Tibial artery (tissue), 4 donors: Measurements from ENCODE around the gene HEATR5B.
"Not testable (repeated sequence)": the region's sequence is repeated elsewhere in the genome, so short reads cannot be mapped to it uniquely, and the experiment has no call there.

Experiments
- DNase-seq, 2 donors: peaks; one replicate each; pipeline ENCODE4 v3.0.0-alpha.2; 2019
- H3K27ac ChIP-seq, 2 donors: fragments of 200-600 bp; sonication (generic) in 1 of 2; 1 replicate in 1 of 2; 2 replicates in 1 of 2; pipeline ENCODE4 v1.5.1; 2018 to 2019; ENCODE audit warnings: mild to moderate bottlenecking in 1 of 2
- H3K27me3 ChIP-seq, 2 donors: fragments of 200-600 bp; sonication (generic) in 1 of 2; one replicate each; pipeline versions ENCODE4 v1.5.1 to v1.6.0; 2016 to 2019
- H3K36me3 ChIP-seq, 3 donors: fragments of 200-600 bp; sonication (generic) in 2 of 3; one replicate each; pipeline ENCODE4 v1.5.1; 2016 to 2019; ENCODE audit warnings: mild to moderate bottlenecking in 2 of 3
- H3K4me1 ChIP-seq, 4 donors: fragments of 200-600 bp; sonication (generic) in 2 of 4; 1 replicate in 3 of 4; 2 replicates in 1 of 4; pipeline ENCODE4 v1.5.1; 2016 to 2019
- H3K4me3 ChIP-seq, 2 donors: fragments of 200-600 bp; sonication (generic) in 1 of 2; 1 replicate in 1 of 2; 2 replicates in 1 of 2; pipeline ENCODE4 v1.5.1; 2018 to 2019; ENCODE audit warnings: mild to moderate bottlenecking in 2 of 2
- H3K9me3 ChIP-seq, 3 donors: fragments of 200-600 bp; sonication (generic) in 1 of 3; one replicate each; pipeline ENCODE4 v1.5.1; 2016 to 2019
- intact Hi-C: fragments of 100-400 bp; cut with DNase I; formaldehyde crosslinking; loops from one replicate; pipeline ENCODE4 v1.15.0; 2023; ENCODE audit warnings: low total_unique reads
- TF ChIP-seq, protein P1 (sequence below), 2 experiments: fragments of 200-600 bp in 1 of 2; fragments of 450-650 bp in 1 of 2; IDR thresholded peaks; one replicate each; pipeline ENCODE4 v1.5.1; 2017 to 2019; ENCODE audit warnings: antibody characterized with exemption in 2 of 2, mild to moderate bottlenecking in 1 of 2, moderate library complexity in 1 of 2

Gene HEATR5B

GRCh38 chr2:36954977-36955607 lies 129.1 kb downstream of the HEATR5B start:
- no peaks in the 10 kb centered on the region for H3K9me3 ChIP-seq
- intact Hi-C loops, result no loop called here
- TF ChIP-seq, protein P1, sequence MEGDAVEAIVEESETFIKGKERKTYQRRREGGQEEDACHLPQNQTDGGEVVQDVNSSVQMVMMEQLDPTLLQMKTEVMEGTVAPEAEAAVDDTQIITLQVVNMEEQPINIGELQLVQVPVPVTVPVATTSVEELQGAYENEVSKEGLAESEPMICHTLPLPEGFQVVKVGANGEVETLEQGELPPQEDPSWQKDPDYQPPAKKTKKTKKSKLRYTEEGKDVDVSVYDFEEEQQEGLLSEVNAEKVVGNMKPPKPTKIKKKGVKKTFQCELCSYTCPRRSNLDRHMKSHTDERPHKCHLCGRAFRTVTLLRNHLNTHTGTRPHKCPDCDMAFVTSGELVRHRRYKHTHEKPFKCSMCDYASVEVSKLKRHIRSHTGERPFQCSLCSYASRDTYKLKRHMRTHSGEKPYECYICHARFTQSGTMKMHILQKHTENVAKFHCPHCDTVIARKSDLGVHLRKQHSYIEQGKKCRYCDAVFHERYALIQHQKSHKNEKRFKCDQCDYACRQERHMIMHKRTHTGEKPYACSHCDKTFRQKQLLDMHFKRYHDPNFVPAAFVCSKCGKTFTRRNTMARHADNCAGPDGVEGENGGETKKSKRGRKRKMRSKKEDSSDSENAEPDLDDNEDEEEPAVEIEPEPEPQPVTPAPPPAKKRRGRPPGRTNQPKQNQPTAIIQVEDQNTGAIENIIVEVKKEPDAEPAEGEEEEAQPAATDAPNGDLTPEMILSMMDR (IDR thresholded peaks at IDR 0.05), result no peak
- DNase-seq, result no peak
- no peaks in the 10 kb centered on the region for H3K36me3 ChIP-seq
- no peaks in the 10 kb centered on the region for H3K27me3 ChIP-seq
- H3K4me3 ChIP-seq, result no peak overlapping the region
- peaks cover 0 to 39% (median 19%) of the 10 kb centered on the region in 4 donors for H3K4me1 ChIP-seq
- no peak overlapping the region for H3K27ac ChIP-seq

GRCh38 chr2:36952748-36953197 lies 131.4 kb downstream of the HEATR5B start:
- H3K36me3 ChIP-seq, result no peaks in the 10 kb centered on the region
- H3K4me3 ChIP-seq, result no peak overlapping the region
- H3K9me3 ChIP-seq, result no peaks in the 10 kb centered on the region
- intact Hi-C loops, result no loop called here
- no peak overlapping the region for H3K27ac ChIP-seq
- TF ChIP-seq, protein P1 (IDR thresholded peaks at IDR 0.05), result no peak
- H3K4me1 ChIP-seq, result peaks cover 0 to 39% (median 19%) of the 10 kb centered on the region in 4 donors
- no peaks in the 10 kb centered on the region for H3K27me3 ChIP-seq
- DNase-seq, result no peak

GRCh38 chr2:36951574-36951973 lies 132.6 kb downstream of the HEATR5B start:
- no peaks in the 10 kb centered on the region for H3K9me3 ChIP-seq
- no peak for DNase-seq
- peaks cover 0 to 34% (median 15%) of the 10 kb centered on the region in 4 donors for H3K4me1 ChIP-seq
- H3K36me3 ChIP-seq, result no peaks in the 10 kb centered on the region
- TF ChIP-seq, protein P1 (IDR thresholded peaks at IDR 0.05), result no peak
- H3K27ac ChIP-seq, result no peak overlapping the region
- no peak overlapping the region for H3K4me3 ChIP-seq
- H3K27me3 ChIP-seq, result no peaks in the 10 kb centered on the region
- intact Hi-C loops, result no loop called here

- intact Hi-C loops, result no loop called here
- no peaks in the 10 kb centered on the region for H3K36me3 ChIP-seq
- TF ChIP-seq, protein P1 (IDR thresholded peaks at IDR 0.05), result no peak
- DNase-seq, result no peak
- H3K4me3 ChIP-seq, result no peak overlapping the region
- H3K27me3 ChIP-seq, result no peaks in the 10 kb centered on the region
- H3K4me1 ChIP-seq, result peaks cover 0 to 36% (median 15%) of the 10 kb centered on the region in 4 donors
- no peaks in the 10 kb centered on the region for H3K9me3 ChIP-seq
- H3K27ac ChIP-seq, result no peak overlapping the region
Observed at GRCh38 chr2:36951027-36951518, 133.1 kb downstream of the HEATR5B start.

- intact Hi-C loops, result no loop called here
- Histone ChIP-seq H3K4me1 (peaks cover 0 to 34% (median 13%) of the 10 kb centered on the region in 4 donors), H3K36me3 (no peaks in the 10 kb centered on the region), H3K4me3 (no peak overlapping the region), H3K27ac (no peak overlapping the region), H3K9me3 (no peaks in the 10 kb centered on the region), H3K27me3 (no peaks in the 10 kb centered on the region)
- no peak for DNase-seq
- TF ChIP-seq, protein P1 (IDR thresholded peaks at IDR 0.05), result no peak
Observed at GRCh38 chr2:36949845-36950244, 134.3 kb downstream of the HEATR5B start.

- H3K27me3 ChIP-seq, H3K4me3 ChIP-seq, H3K27ac ChIP-seq, H3K9me3 ChIP-seq, DNase-seq, H3K36me3 ChIP-seq, intact Hi-C loops: not testable (repeated sequence)
- peaks cover 0 to 10% (median 0%) of the 10 kb centered on the region in 4 donors for H3K4me1 ChIP-seq
Observed at GRCh38 chr2:36945240-36945639, 138.9 kb downstream of the HEATR5B start.
